Panc1 (cell line): ENCODE measurements around the gene RAB7A. TPM values are rescaled to one million over a fixed set of nuclear protein-coding genes. Genes with fewer than 3 reads are reported as not detected.

Source experiments
- ATAC-seq: fragments of 200-7000 bp; cut with Tn5 transposase; 2 replicates; pipeline ENCODE4 v1.9.1; 2020; ENCODE audit warnings: mild to moderate bottlenecking, moderate library complexity
- BruUV-seq: library from RNA; stranded (reverse); fragments of 400-500 nt; replicated peaks from 2 replicates; lab custom pipeline; 2021; lab: Mats Ljungman, UMichigan
- CTCF ChIA-PET: fragments of 300-600 bp; sonication (Branson Sonifier 250); formaldehyde crosslinking; loops from one replicate; lab custom pipeline; 2022; ENCODE audit warnings: antibody characterized with exemption; lab: Charles Lee
- POLR2A ChIA-PET: fragments of 300-600 bp; sonication (Branson Sonifier 250); formaldehyde crosslinking; loops from one replicate; lab custom pipeline; 2022; ENCODE audit warnings: antibody characterized with exemption; lab: Charles Lee
- DNase-seq: peaks from one replicate; pipeline ENCODE4 v3.0.0-alpha.2; 2010; ENCODE audit warnings: low read depth, low spot score
- H3K27ac ChIP-seq: 2 replicates; pipeline ENCODE4 v1.5.1; 2011; ENCODE audit warnings: mild to moderate bottlenecking, low read length, inconsistent platforms
- H3K27me3 ChIP-seq: fragments of 200-500 bp; sonication (Bioruptor generic); 2 replicates; pipeline ENCODE4 v1.6.0; 2014; ENCODE audit warnings: low read length, inconsistent platforms; ENCODE audit not compliant: control insufficient read depth, insufficient read depth
- H3K36me3 ChIP-seq: fragments of 200-500 bp; sonication (Bioruptor generic); 2 replicates; pipeline ENCODE4 v1.5.1; 2014; ENCODE audit warnings: inconsistent platforms, mild to moderate bottlenecking, low read length, moderate library complexity; ENCODE audit not compliant: control insufficient read depth, insufficient read depth
- H3K4me1 ChIP-seq: 2 replicates; pipeline ENCODE4 v1.5.1; 2011; ENCODE audit warnings: inconsistent platforms, mild to moderate bottlenecking, low read length, moderate library complexity; ENCODE audit not compliant: control insufficient read depth, insufficient read depth
- H3K4me3 ChIP-seq, 2 experiments: 2 replicates each; pipeline ENCODE4 v1.5.1; 2011 to 2012; ENCODE audit warnings: low read depth in 2 of 2, low read length in 2 of 2, mild to moderate bottlenecking in 2 of 2, inconsistent platforms in 1 of 2, moderate library complexity in 1 of 2
- H3K9me3 ChIP-seq: fragments of 200-500 bp; sonication (Bioruptor generic); 2 replicates; pipeline ENCODE4 v1.5.1; 2014; ENCODE audit warnings: low read depth, mild to moderate bottlenecking, inconsistent platforms, low read length, moderate library complexity; ENCODE audit not compliant: control insufficient read depth, insufficient read depth
- POLR2AphosphoS5 ChIP-seq: IDR thresholded peaks from 2 replicates; pipeline ENCODE4 v1.6.1; 2012; ENCODE audit warnings: mild to moderate bottlenecking, low read depth, low read length, moderate library complexity
- SIN3A ChIP-seq: IDR thresholded peaks from 2 replicates; pipeline ENCODE4 v1.6.1; 2012; ENCODE audit warnings: low read depth, mild to moderate bottlenecking, low read length, moderate library complexity, borderline replicate concordance; ENCODE audit not compliant: insufficient read depth
- TCF7L2 ChIP-seq: IDR thresholded peaks from 2 replicates; pipeline ENCODE4 v1.6.1; 2011; ENCODE audit warnings: mild to moderate bottlenecking, low read depth, low read length, inconsistent platforms
- in situ Hi-C: cut with HindIII; loops from 2 replicates; pipeline ENCODE4 v1.10.0; 2016; ENCODE audit warnings: low sequenced_read_pairs, low pct_unique_long_range_greater_than_20kb
- intact Hi-C: fragments of 100-400 bp; cut with micrococcal nuclease; formaldehyde crosslinking; loops from one replicate; pipeline ENCODE4 v1.10.0; 2022; ENCODE audit not compliant: unreplicated experiment
- total RNA-seq: library from RNA; stranded (reverse); gene quantifications from one replicate; pipeline ENCODE4 v1.2.1, GENCODE V29; 2021; ENCODE audit not compliant: unreplicated experiment
- TF ChIP-seq, protein P1 (sequence below): fragments of 450-650 bp; IDR thresholded peaks from 2 replicates; pipeline ENCODE4 v1.5.1; 2017; ENCODE audit warnings: mild to moderate bottlenecking
- TF ChIP-seq, protein P2 (sequence below), 2 experiments: IDR thresholded peaks; 2 replicates each; pipeline ENCODE4 v1.6.1; 2011 to 2012; ENCODE audit warnings: low read depth in 2 of 2, control low read depth in 1 of 2, low read length in 1 of 2, mild to moderate bottlenecking in 1 of 2, moderate library complexity in 1 of 2; ENCODE audit not compliant: insufficient read depth in 1 of 2

The RAB7A gene
- total RNA-seq, 1 experiment from 2014 or later, result 386 TPM

GRCh38 chr3:128858167-128858566 is 132.2 kb downstream of the RAB7A start:
- Histone ChIP-seq H3K4me3 (no peak overlapping the region), H3K36me3 (no peaks in the 10 kb centered on the region), H3K9me3 (peaks cover 54% of the 10 kb centered on the region), H3K27ac (no peak overlapping the region), H3K27me3 (no peaks in the 10 kb centered on the region), H3K4me1 (no peaks in the 10 kb centered on the region)
- CTCF ChIA-PET, result interaction anchor here (0.6 kb wide), 1 partner anchor 177 kb away, joined by 3 read pairs; no protein-coding TSS in a partner anchor
- TF ChIP-seq SIN3A (no peak), POLR2AphosphoS5 (no peak), TCF7L2 (no peak)
- TF ChIP-seq, protein P1, sequence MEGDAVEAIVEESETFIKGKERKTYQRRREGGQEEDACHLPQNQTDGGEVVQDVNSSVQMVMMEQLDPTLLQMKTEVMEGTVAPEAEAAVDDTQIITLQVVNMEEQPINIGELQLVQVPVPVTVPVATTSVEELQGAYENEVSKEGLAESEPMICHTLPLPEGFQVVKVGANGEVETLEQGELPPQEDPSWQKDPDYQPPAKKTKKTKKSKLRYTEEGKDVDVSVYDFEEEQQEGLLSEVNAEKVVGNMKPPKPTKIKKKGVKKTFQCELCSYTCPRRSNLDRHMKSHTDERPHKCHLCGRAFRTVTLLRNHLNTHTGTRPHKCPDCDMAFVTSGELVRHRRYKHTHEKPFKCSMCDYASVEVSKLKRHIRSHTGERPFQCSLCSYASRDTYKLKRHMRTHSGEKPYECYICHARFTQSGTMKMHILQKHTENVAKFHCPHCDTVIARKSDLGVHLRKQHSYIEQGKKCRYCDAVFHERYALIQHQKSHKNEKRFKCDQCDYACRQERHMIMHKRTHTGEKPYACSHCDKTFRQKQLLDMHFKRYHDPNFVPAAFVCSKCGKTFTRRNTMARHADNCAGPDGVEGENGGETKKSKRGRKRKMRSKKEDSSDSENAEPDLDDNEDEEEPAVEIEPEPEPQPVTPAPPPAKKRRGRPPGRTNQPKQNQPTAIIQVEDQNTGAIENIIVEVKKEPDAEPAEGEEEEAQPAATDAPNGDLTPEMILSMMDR, result no peak
- TF ChIP-seq, protein P2, sequence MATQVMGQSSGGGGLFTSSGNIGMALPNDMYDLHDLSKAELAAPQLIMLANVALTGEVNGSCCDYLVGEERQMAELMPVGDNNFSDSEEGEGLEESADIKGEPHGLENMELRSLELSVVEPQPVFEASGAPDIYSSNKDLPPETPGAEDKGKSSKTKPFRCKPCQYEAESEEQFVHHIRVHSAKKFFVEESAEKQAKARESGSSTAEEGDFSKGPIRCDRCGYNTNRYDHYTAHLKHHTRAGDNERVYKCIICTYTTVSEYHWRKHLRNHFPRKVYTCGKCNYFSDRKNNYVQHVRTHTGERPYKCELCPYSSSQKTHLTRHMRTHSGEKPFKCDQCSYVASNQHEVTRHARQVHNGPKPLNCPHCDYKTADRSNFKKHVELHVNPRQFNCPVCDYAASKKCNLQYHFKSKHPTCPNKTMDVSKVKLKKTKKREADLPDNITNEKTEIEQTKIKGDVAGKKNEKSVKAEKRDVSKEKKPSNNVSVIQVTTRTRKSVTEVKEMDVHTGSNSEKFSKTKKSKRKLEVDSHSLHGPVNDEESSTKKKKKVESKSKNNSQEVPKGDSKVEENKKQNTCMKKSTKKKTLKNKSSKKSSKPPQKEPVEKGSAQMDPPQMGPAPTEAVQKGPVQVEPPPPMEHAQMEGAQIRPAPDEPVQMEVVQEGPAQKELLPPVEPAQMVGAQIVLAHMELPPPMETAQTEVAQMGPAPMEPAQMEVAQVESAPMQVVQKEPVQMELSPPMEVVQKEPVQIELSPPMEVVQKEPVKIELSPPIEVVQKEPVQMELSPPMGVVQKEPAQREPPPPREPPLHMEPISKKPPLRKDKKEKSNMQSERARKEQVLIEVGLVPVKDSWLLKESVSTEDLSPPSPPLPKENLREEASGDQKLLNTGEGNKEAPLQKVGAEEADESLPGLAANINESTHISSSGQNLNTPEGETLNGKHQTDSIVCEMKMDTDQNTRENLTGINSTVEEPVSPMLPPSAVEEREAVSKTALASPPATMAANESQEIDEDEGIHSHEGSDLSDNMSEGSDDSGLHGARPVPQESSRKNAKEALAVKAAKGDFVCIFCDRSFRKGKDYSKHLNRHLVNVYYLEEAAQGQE (IDR thresholded peaks at IDR 0.05; ENCODE audit: insufficient read depth in 1 of 2, low read depth in 2 of 2, low read length in 1 of 2), result no peak
- POLR2A ChIA-PET, result interaction anchor here (0.5 kb wide), 1 partner anchor 35 kb away, joined by 3 read pairs; no protein-coding TSS in a partner anchor
- intact Hi-C loops, result no loop called here
- DNase-seq (no peak), ATAC-seq (no peak)
- in situ Hi-C loops, result no loop called here
- BruUV-seq, result no TSS peak

DNA sequence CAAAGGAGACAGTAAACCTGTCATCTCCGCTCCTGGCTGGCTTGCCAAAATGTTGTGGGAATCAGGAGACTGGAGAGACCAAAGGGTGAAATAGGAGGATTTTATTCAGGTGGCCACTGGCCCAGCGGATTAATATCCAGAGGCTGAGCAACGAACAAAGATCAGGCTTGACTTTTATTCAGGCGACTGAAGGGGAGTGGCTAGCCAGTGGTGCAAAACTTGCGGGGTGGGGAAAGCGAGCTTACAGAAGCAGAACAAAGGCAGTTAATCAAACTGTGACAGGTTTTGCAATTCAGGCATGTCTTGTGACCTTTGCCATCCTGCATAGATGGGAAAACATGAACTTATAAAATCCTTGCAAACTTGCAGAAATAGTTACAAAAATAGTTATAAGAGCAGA is 133.6 kb downstream of the RAB7A start:
- no peaks in the 10 kb centered on the region for H3K36me3 ChIP-seq
- CTCF ChIA-PET, result interaction anchor here (0.6 kb wide), 1 partner anchor 259 kb away, joined by 3 read pairs; no protein-coding TSS in a partner anchor

More for the DNA sequence above, 133.6 kb downstream of the RAB7A start:
- H3K4me3 ChIP-seq, result no peak overlapping the region
- no TSS peak for BruUV-seq
- no peak overlapping the region for H3K27ac ChIP-seq
- intact Hi-C loops, result no loop called here
- ATAC-seq, result no peak
- no peak for TF ChIP-seq SIN3A
- TF ChIP-seq, protein P2 (IDR thresholded peaks at IDR 0.05; ENCODE audit: insufficient read depth in 1 of 2, low read depth in 2 of 2, low read length in 1 of 2), result no peak
- no peak for DNase-seq
- H3K9me3 ChIP-seq, result peaks cover 49% of the 10 kb centered on the region
- in situ Hi-C loops, result no loop called here
- POLR2A ChIA-PET, result no interaction called here
- H3K4me1 ChIP-seq, result no peaks in the 10 kb centered on the region
- no peaks in the 10 kb centered on the region for H3K27me3 ChIP-seq
